Adrenal gland (tissue), 12 donors: ENCODE results near the gene SLC27A2. TPM values are rescaled to one million over a fixed set of nuclear protein-coding genes. Genes with fewer than 3 reads are reported as not detected.
A peak's percentile ranks its signal among the peaks of the same experiment; 100 is the strongest.

Source experiments
- DNase-seq, 7 donors: peaks; one replicate each; pipeline ENCODE4 v3.0.0-alpha.2; 2019 to 2020
- H3K27ac ChIP-seq, 5 donors: fragments of 200-600 bp; sonication (generic) in 4 of 5; 1 replicate in 3 of 5; 2 replicates in 2 of 5; pipeline versions ENCODE4 v1.5.1 to v1.8.0; 2016 to 2020; ENCODE audit warnings: mild to moderate bottlenecking in 1 of 5
- H3K27me3 ChIP-seq: fragments of 200-600 bp; 2 replicates; pipeline ENCODE4 v1.8.0; 2021
- H3K36me3 ChIP-seq, 2 donors: fragments of 200-600 bp; replicated peaks in 1 of 2; 1 replicate in 1 of 2; 2 replicates in 1 of 2; pipeline versions ENCODE4 v1.5.1 to v1.8.0; 2018 to 2022
- H3K4me1 ChIP-seq, 2 donors: fragments of 200-600 bp; replicated peaks in 1 of 2; 1 replicate in 1 of 2; 2 replicates in 1 of 2; pipeline versions ENCODE4 v1.5.1 to v1.8.0; 2018 to 2021
- H3K4me3 ChIP-seq, 4 donors: fragments of 200-600 bp; sonication (generic) in 3 of 4; one replicate each; pipeline ENCODE4 v1.5.1; 2016 to 2018
- H3K9me3 ChIP-seq, 3 donors: fragments of 200-600 bp; sonication (generic) in 1 of 3; replicated peaks in 1 of 3; 1 replicate in 2 of 3; 2 replicates in 1 of 3; pipeline versions ENCODE4 v1.5.1 to v1.8.0; 2016 to 2021
- CTCF ChIP-seq, 6 experiments: fragments of 450-650 bp in 4 of 6; fragments of 200-600 bp in 2 of 6; sonication (generic) in 1 of 6; IDR thresholded peaks; 1 replicate in 5 of 6; 2 replicates in 1 of 6; pipeline versions ENCODE4 v1.5.1 to v1.8.0; 2016 to 2021; ENCODE audit warnings: antibody characterized with exemption in 6 of 6, mild to moderate bottlenecking in 2 of 6, moderate library complexity in 1 of 6
- POLR2A ChIP-seq, 2 donors: fragments of 450-650 bp; IDR thresholded peaks; one replicate each; pipeline ENCODE4 v1.6.1; 2017; ENCODE audit warnings: antibody characterized with exemption in 2 of 2, mild to moderate bottlenecking in 2 of 2, moderate library complexity in 1 of 2
- WGBS, 4 donors: extraction: QIAGEN DNeasy Blood & Tissue Kit in 2 of 4; methylation state at CpG; one replicate each; pipeline versions ENCODE4 v1.1.5 to v1.1.7; 2013 to 2017; 5-methylcytosine and 5-hydroxymethylcytosine counted together
- intact Hi-C, 2 donors: fragments of 100-400 bp; cut with DNase I; formaldehyde crosslinking; loops; one replicate each; pipeline versions ENCODE4 v1.14.1 to v1.15.0; 2022 to 2023
- polyA plus RNA-seq, 3 donors: library from polyadenylated mRNA; stranded (reverse); fragments of 200-250 nt in 2 of 3; fragments of 350-450 nt in 1 of 3; fragmentation: Illumina TruSeq in 1 of 3; extraction: RNeasy Lipid Tissue Mini Kit (QIAGEN cat#74804) in 1 of 3; gene quantifications; one replicate each; pipeline ENCODE4 v1.2.3, GENCODE V29; 2013 to 2014
- total RNA-seq, 9 donors: library from RNA; depleted of rRNA in 4 of 9; stranded (reverse); fragments of >200 nt in 4 of 9; fragments of 120-200 nt in 1 of 9; fragmentation: NEBNext Ultra II Directional in 1 of 9; extraction: Animal tissue kit (Norgen Biotek cat#: 25700) in 1 of 9; gene quantifications; one replicate each; pipeline versions ENCODE4 v1.1.0 to v1.2.4, GENCODE V29; 2013 to 2023
- donor health status: healthy with polysubstance abuse.
- donor health status: Bipolar disorder and iron deficiency.
- donor health status: DM: yes; HTN: yes; CAD: no.
- donor health status: DM: no; HTN: no; CAD: no.
- donor health status: DM: no; HTN: no; CAD: no.
- donor health status: DM: yes; HTN: yes; CAD: no.

Gene SLC27A2
- total and polyA plus RNA-seq, 12 donors: 0.22 to 49.5 (median 22.5) TPM

GRCh38 chr15:50135031-50135551 lies 46.9 kb upstream of the SLC27A2 start:
- peak overlapping the region in 3 of 5 donors; percentile 15 to 81 (median 29) for H3K27ac ChIP-seq

GRCh38 chr15:50137330-50137761 lies 44.6 kb upstream of the SLC27A2 start:
- intact Hi-C loops: no loop called here
- H3K36me3 ChIP-seq: no peaks in the 10 kb centered on the region
- H3K9me3 ChIP-seq: no peaks in the 10 kb centered on the region
- no peaks in the 10 kb centered on the region for H3K4me1 ChIP-seq
- DNase-seq: peak; percentile 61 to 81 (median 72)
- 45 to 63% (median 49%) methylated on average over 7 of the region's 7 CpGs for WGBS, 4 donors
- no peaks in the 10 kb centered on the region for H3K27me3 ChIP-seq
- TF ChIP-seq CTCF (IDR thresholded peaks at IDR 0.05): no peak
- peak in 1 of 2 donors; percentile 18 for TF ChIP-seq POLR2A (IDR thresholded peaks at IDR 0.05)
- no peak overlapping the region for H3K4me3 ChIP-seq
- peak overlapping the region in 2 of 5 donors; percentile 49 to 58 for H3K27ac ChIP-seq

More at GRCh38 chr15:50135031-50135551, 46.9 kb upstream of the SLC27A2 start:
- Histone ChIP-seq H3K4me3 (no peak overlapping the region), H3K9me3 (no peaks in the 10 kb centered on the region), H3K36me3 (no peaks in the 10 kb centered on the region), H3K4me1 (no peaks in the 10 kb centered on the region), H3K27me3 (no peaks in the 10 kb centered on the region)
- no peak for DNase-seq
- intact Hi-C loops: no loop called here
- TF ChIP-seq CTCF (IDR thresholded peaks at IDR 0.05) (no peak), POLR2A (IDR thresholded peaks at IDR 0.05) (no peak)
- 61 to 73% (median 72%) methylated on average over 5 of the region's 5 CpGs for WGBS, 4 donors

GRCh38 chr15:50137893-50138292 lies 44.1 kb upstream of the SLC27A2 start:
- Histone ChIP-seq H3K27ac (peak overlapping the region in 2 of 5 donors; percentile 49 to 58), H3K4me3 (no peak overlapping the region), H3K4me1 (no peaks in the 10 kb centered on the region), H3K27me3 (no peaks in the 10 kb centered on the region), H3K9me3 (no peaks in the 10 kb centered on the region), H3K36me3 (no peaks in the 10 kb centered on the region)
- intact Hi-C loops: no loop called here
- 87 to 94% (median 90%) methylated on average over 2 of the region's 2 CpGs for whole genome bisulfite sequencing, 4 donors
- DNase-seq: no peak
- TF ChIP-seq CTCF (IDR thresholded peaks at IDR 0.05) (no peak), POLR2A (IDR thresholded peaks at IDR 0.05) (no peak)

DNA sequence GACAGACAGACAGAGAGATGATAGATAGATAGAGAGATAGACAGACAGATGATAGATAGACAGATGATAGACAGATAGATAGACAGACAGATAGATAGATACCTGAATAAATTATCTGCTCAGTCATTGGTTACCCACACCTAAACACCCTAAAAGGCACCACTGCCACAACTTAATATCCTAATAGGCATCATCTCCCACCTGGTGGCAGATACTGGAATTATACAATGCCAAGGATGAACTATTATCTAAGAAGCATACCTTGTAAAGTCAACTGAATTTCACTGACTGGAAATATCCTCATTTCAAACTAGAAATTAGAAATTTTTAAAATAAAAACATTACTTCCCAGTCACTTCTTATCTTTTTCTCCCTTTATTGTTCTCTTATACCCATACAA lies 43.6 kb upstream of the SLC27A2 start:
- DNase-seq: no peak
- no peak overlapping the region for H3K4me3 ChIP-seq
- no peaks in the 10 kb centered on the region for H3K4me1 ChIP-seq
- no peaks in the 10 kb centered on the region for H3K36me3 ChIP-seq
- intact Hi-C loops: no loop called here
- H3K9me3 ChIP-seq: no peaks in the 10 kb centered on the region
- no peak for TF ChIP-seq POLR2A (IDR thresholded peaks at IDR 0.05)
- TF ChIP-seq CTCF (IDR thresholded peaks at IDR 0.05): no peak
- H3K27me3 ChIP-seq: no peaks in the 10 kb centered on the region
- no peak overlapping the region for H3K27ac ChIP-seq
